Mesodermal cell (in vitro differentiated cells): ENCODE data around the gene RPL7A.
"Not testable (repeated sequence)": the region's sequence is repeated elsewhere in the genome, so short reads cannot be mapped to it uniquely, and the experiment has no call there.

ENCODE experiments used
- H3K27ac ChIP-seq: 2 replicates; pipeline ENCODE4 v1.7.0; 2013; ENCODE audit warnings: mild to moderate bottlenecking, low read depth, low read length, moderate library complexity; ENCODE audit not compliant: severe bottlenecking
- H3K36me3 ChIP-seq: 2 replicates; pipeline ENCODE4 v1.7.1; 2013; ENCODE audit warnings: mild to moderate bottlenecking, low read length, moderate library complexity; ENCODE audit not compliant: control insufficient read depth, insufficient read depth
- H3K4me1 ChIP-seq: one replicate; pipeline ENCODE4 v1.7.1; 2013; ENCODE audit warnings: mild to moderate bottlenecking, low read length; ENCODE audit not compliant: insufficient read depth, control insufficient read depth, poor library complexity, severe bottlenecking
- H3K4me3 ChIP-seq: 2 replicates; pipeline ENCODE4 v1.7.0; 2013; ENCODE audit warnings: low read length, control low read depth, mild to moderate bottlenecking; ENCODE audit not compliant: insufficient read depth, poor library complexity, severe bottlenecking; ENCODE audit errors: extremely low read depth
- H3K9me3 ChIP-seq: 2 replicates; pipeline ENCODE4 v1.7.1; 2013; ENCODE audit warnings: mild to moderate bottlenecking, low read length, moderate library complexity; ENCODE audit not compliant: control insufficient read depth
- WGBS, 2 experiments: methylation state at CpG; one replicate each; pipeline ENCODE4 v1.1.5; 2013; ENCODE audit warnings: missing lambda C conversion rate in 2 of 2; ENCODE audit not compliant: insufficient coverage in 2 of 2; 5-methylcytosine and 5-hydroxymethylcytosine counted together

Gene RPL7A

GRCh38 chr9:133309608-133310007 is 38.4 kb upstream of the RPL7A start:
- no peaks in the 10 kb centered on the region for H3K9me3 ChIP-seq

GRCh38 chr9:133315997-133316396 is 32.0 kb upstream of the RPL7A start:
- no peaks in the 10 kb centered on the region for H3K4me1 ChIP-seq
- no CpG with 5 or more reads among the region's 2 CpGs for WGBS, 2 experiments
- no peak overlapping the region for H3K4me3 ChIP-seq
- H3K27ac ChIP-seq, result no peak overlapping the region
- no peaks in the 10 kb centered on the region for H3K9me3 ChIP-seq
- H3K36me3 ChIP-seq, result no peaks in the 10 kb centered on the region

More at GRCh38 chr9:133309608-133310007, 38.4 kb upstream of the RPL7A start:
- Histone ChIP-seq H3K4me3 (no peak overlapping the region), H3K36me3 (no peaks in the 10 kb centered on the region), H3K27ac (no peak overlapping the region), H3K4me1 (no peaks in the 10 kb centered on the region)
- WGBS, 2 experiments, result 82% methylated on average over 6 of the region's 6 CpGs; no CpG with 5 or more reads in 1 of the 2 experiments

- not testable (repeated sequence) for H3K4me1 ChIP-seq, H3K27ac ChIP-seq, H3K9me3 ChIP-seq, H3K36me3 ChIP-seq, H3K4me3 ChIP-seq
- WGBS, 2 experiments, result 86 to 91% methylated on average over 3 to 7 of the region's 13 CpGs
Observed at GRCh38 chr9:133317551-133317950, 30.5 kb upstream of the RPL7A start.

GRCh38 chr9:133320421-133320881 is 27.6 kb upstream of the RPL7A start:
- no peaks in the 10 kb centered on the region for H3K4me1 ChIP-seq
- no peak overlapping the region for H3K27ac ChIP-seq
- H3K9me3 ChIP-seq, result peaks cover 4% of the 10 kb centered on the region
- no peak overlapping the region for H3K4me3 ChIP-seq
- H3K36me3 ChIP-seq, result no peaks in the 10 kb centered on the region
- 83 to 86% methylated on average over 10 to 13 of the region's 13 CpGs for WGBS, 2 experiments

GRCh38 chr9:133321411-133321935 is 26.5 kb upstream of the RPL7A start:
- 84 to 91% methylated on average over 6 to 11 of the region's 13 CpGs for WGBS, 2 experiments
- Histone ChIP-seq H3K36me3 (no peaks in the 10 kb centered on the region), H3K4me1 (no peaks in the 10 kb centered on the region), H3K4me3 (no peak overlapping the region), H3K27ac (no peak overlapping the region), H3K9me3 (peaks cover 4% of the 10 kb centered on the region)

GRCh38 chr9:133322701-133323100 is 25.3 kb upstream of the RPL7A start:
- no peaks in the 10 kb centered on the region for H3K4me1 ChIP-seq
- H3K36me3 ChIP-seq, result no peaks in the 10 kb centered on the region
- whole genome bisulfite sequencing, 2 experiments, result 87 to 89% methylated on average over 11 to 14 of the region's 14 CpGs
- H3K27ac ChIP-seq, result no peak overlapping the region
- no peak overlapping the region for H3K4me3 ChIP-seq
- H3K9me3 ChIP-seq, result peaks cover 4% of the 10 kb centered on the region

GRCh38 chr9:133323211-133323610 is 24.8 kb upstream of the RPL7A start:
- Histone ChIP-seq H3K4me3 (no peak overlapping the region), H3K4me1 (no peaks in the 10 kb centered on the region), H3K27ac (no peak overlapping the region), H3K9me3 (peaks cover 4% of the 10 kb centered on the region), H3K36me3 (no peaks in the 10 kb centered on the region)
- 96% methylated on average over 7 to 8 of the region's 10 CpGs for WGBS, 2 experiments

- no peak overlapping the region for H3K4me3 ChIP-seq
- H3K9me3 ChIP-seq, result peaks cover 4% of the 10 kb centered on the region
- H3K36me3 ChIP-seq, result no peaks in the 10 kb centered on the region
- no peaks in the 10 kb centered on the region for H3K4me1 ChIP-seq
- WGBS, 2 experiments, result 80 to 87% methylated on average over 12 to 13 of the region's 13 CpGs
- H3K27ac ChIP-seq, result no peak overlapping the region
Observed at GRCh38 chr9:133323991-133324703, 23.9 kb upstream of the RPL7A start.

- not testable (repeated sequence) for H3K4me1 ChIP-seq, H3K4me3 ChIP-seq, H3K9me3 ChIP-seq, H3K27ac ChIP-seq
- WGBS, 2 experiments, result 94% methylated on average over 5 of the region's 6 CpGs
- H3K36me3 ChIP-seq, result peaks cover 16% of the 10 kb centered on the region
Observed at GRCh38 chr9:133327021-133327420, 21.0 kb upstream of the RPL7A start.

- peaks cover 26% of the 10 kb centered on the region for H3K36me3 ChIP-seq
- WGBS, 2 experiments, result 86 to 92% methylated on average over 8 to 9 of the region's 10 CpGs
- no peak overlapping the region for H3K4me3 ChIP-seq
- peaks cover 4% of the 10 kb centered on the region for H3K9me3 ChIP-seq
- H3K27ac ChIP-seq, result no peak overlapping the region
- H3K4me1 ChIP-seq, result no peaks in the 10 kb centered on the region
Observed at GRCh38 chr9:133327834-133328484, 20.1 kb upstream of the RPL7A start.
